IMR-90 (cell line): Measurements from ENCODE around the gene ADGB. TPM values are rescaled to one million over a fixed set of nuclear protein-coding genes. Genes with fewer than 3 reads are reported as not detected.

Experiments used
- ATAC-seq: fragments of 200-7000 bp; cut with Tn5 transposase; 2 replicates; pipeline ENCODE4 v1.9.1; 2020; ENCODE audit warnings: low read depth, mild to moderate bottlenecking, moderate library complexity
- BruUV-seq: library from RNA; stranded (reverse); fragments of 400-500 nt; replicated peaks from 2 replicates; lab custom pipeline; 2021; lab: Mats Ljungman, UMichigan
- CTCF ChIA-PET: fragments of 300-600 bp; formaldehyde crosslinking; extraction: SDS; loops from one replicate; lab custom pipeline; 2021; ENCODE audit warnings: antibody characterized with exemption; lab: Yijun Ruan, JAX
- POLR2A ChIA-PET: fragments of 300-600 bp; sonication (Branson Sonifier 250); formaldehyde crosslinking; loops from one replicate; lab custom pipeline; 2022; ENCODE audit warnings: antibody characterized with exemption; ENCODE audit not compliant: unreplicated experiment; lab: Charles Lee
- DNase-seq: peaks from one replicate; pipeline ENCODE4 v3.0.0; 2013
- H2AFZ ChIP-seq: replicated peaks from 2 replicates; pipeline ENCODE3; 2013; ENCODE audit warnings: low read length, mild to moderate bottlenecking; ENCODE audit not compliant: poor library complexity
- H2AK5ac ChIP-seq: 2 replicates; pipeline ENCODE4 v1.6.1; 2013; ENCODE audit warnings: low read depth, low read length, inconsistent platforms
- H2AK9ac ChIP-seq: replicated peaks from 2 replicates; pipeline ENCODE3; 2013; ENCODE audit warnings: mild to moderate bottlenecking, low read depth, low read length, moderate library complexity; ENCODE audit not compliant: poor library complexity
- H2BK120ac ChIP-seq: 2 replicates; pipeline ENCODE4 v1.6.1; 2013; ENCODE audit warnings: low read depth, low read length, inconsistent platforms
- H2BK15ac ChIP-seq: 3 replicates; pipeline ENCODE4 v1.6.1; 2013; ENCODE audit warnings: low read depth, low read length, inconsistent platforms
- H2BK20ac ChIP-seq: 2 replicates; pipeline ENCODE4 v1.6.1; 2013; ENCODE audit warnings: low read depth, mild to moderate bottlenecking, inconsistent platforms, low read length, moderate library complexity
- H2BK5ac ChIP-seq: 2 replicates; pipeline ENCODE4 v1.6.1; 2013; ENCODE audit warnings: mild to moderate bottlenecking, low read depth, low read length, inconsistent platforms; ENCODE audit not compliant: poor library complexity, severe bottlenecking
- H3K14ac ChIP-seq: replicated peaks from 2 replicates; pipeline ENCODE4 v1.6.1; 2013; ENCODE audit warnings: low read depth, low read length, inconsistent platforms
- H3K18ac ChIP-seq: 2 replicates; pipeline ENCODE4 v1.6.1; 2013; ENCODE audit warnings: low read depth, low read length, control low read depth
- H3K23ac ChIP-seq: 2 replicates; pipeline ENCODE4 v1.6.1; 2013; ENCODE audit warnings: low read depth, low read length, inconsistent platforms
- H3K27ac ChIP-seq: 2 replicates; pipeline ENCODE4 v1.5.1; 2013; ENCODE audit warnings: mild to moderate bottlenecking, control low read depth, low read length; ENCODE audit not compliant: insufficient read depth
- H3K27me3 ChIP-seq: 2 replicates; pipeline ENCODE4 v1.6.1; 2013; ENCODE audit warnings: low read length; ENCODE audit not compliant: control insufficient read depth, insufficient read depth
- H3K36me3 ChIP-seq: 2 replicates; pipeline ENCODE4 v1.6.1; 2013; ENCODE audit warnings: low read length, mixed read lengths; ENCODE audit not compliant: control insufficient read depth, insufficient read depth
- H3K4ac ChIP-seq: 2 replicates; pipeline ENCODE4 v1.6.1; 2013; ENCODE audit warnings: low read depth, low read length, inconsistent platforms
- H3K4me1 ChIP-seq: 2 replicates; pipeline ENCODE4 v1.6.1; 2013; ENCODE audit warnings: low read length, mixed read lengths; ENCODE audit not compliant: control insufficient read depth, insufficient read depth
- H3K4me2 ChIP-seq: 2 replicates; pipeline ENCODE4 v1.6.1; 2013; ENCODE audit warnings: low read depth, mild to moderate bottlenecking, control low read depth, low read length, moderate library complexity
- H3K4me3 ChIP-seq: 2 replicates; pipeline ENCODE4 v1.5.1; 2013; ENCODE audit warnings: low read depth, mild to moderate bottlenecking, control low read depth, low read length, moderate library complexity; ENCODE audit not compliant: insufficient read depth
- H3K56ac ChIP-seq: 2 replicates; pipeline ENCODE4 v1.6.1; 2013; ENCODE audit warnings: low read length, inconsistent platforms; ENCODE audit not compliant: insufficient read depth; ENCODE audit errors: extremely low read depth
- H3K79me1 ChIP-seq, 2 experiments: 2 replicates each; pipeline ENCODE4 v1.6.1; 2013; ENCODE audit warnings: low read length in 2 of 2, inconsistent platforms in 1 of 2, low read depth in 1 of 2
- H3K9ac ChIP-seq: 2 replicates; pipeline ENCODE4 v1.6.1; 2013; ENCODE audit warnings: low read depth, low read length, control low read depth
- H3K9me1 ChIP-seq: 2 replicates; pipeline ENCODE4 v1.6.1; 2013; ENCODE audit warnings: low read length, inconsistent platforms; ENCODE audit not compliant: insufficient read depth
- H3K9me3 ChIP-seq: 2 replicates; pipeline ENCODE4 v1.6.1; 2013; ENCODE audit warnings: low read length; ENCODE audit not compliant: control insufficient read depth, insufficient read depth
- H4K20me1 ChIP-seq: 2 replicates; pipeline ENCODE4 v1.6.1; 2013; ENCODE audit warnings: low read length, inconsistent platforms; ENCODE audit not compliant: insufficient read depth
- H4K5ac ChIP-seq: 2 replicates; pipeline ENCODE4 v1.6.1; 2013; ENCODE audit warnings: mild to moderate bottlenecking, low read depth, low read length, control low read depth
- H4K8ac ChIP-seq, 2 experiments: 2 replicates each; pipeline ENCODE4 v1.6.1; 2013; ENCODE audit warnings: low read depth in 2 of 2, low read length in 2 of 2, control low read depth in 1 of 2, inconsistent platforms in 1 of 2
- H4K91ac ChIP-seq: 2 replicates; pipeline ENCODE4 v1.6.1; 2013; ENCODE audit warnings: low read depth, low read length, inconsistent platforms; ENCODE audit not compliant: insufficient read depth
- BHLHE40 ChIP-seq: fragments of 150-350 bp; IDR thresholded peaks from 2 replicates; pipeline ENCODE4 v1.6.1; 2016; ENCODE audit warnings: mild to moderate bottlenecking, low read depth, low read length
- CEBPB ChIP-seq: IDR thresholded peaks from 2 replicates; pipeline ENCODE4 v1.6.1; 2012; ENCODE audit warnings: low read depth, low read length, improper control_type of control experiment
- CHD1 ChIP-seq: IDR thresholded peaks from 2 replicates; pipeline ENCODE4 v1.6.1; 2012; ENCODE audit warnings: low read depth, low read length, improper control_type of control experiment
- CTCF ChIP-seq: conservative IDR thresholded peaks from 2 replicates; pipeline ENCODE4 v1.5.1; 2012; ENCODE audit warnings: mild to moderate bottlenecking, low read depth, low read length, improper control_type of control experiment
- ELK1 ChIP-seq: fragments of 150-350 bp; IDR thresholded peaks from 2 replicates; pipeline ENCODE4 v1.6.1; 2016; ENCODE audit warnings: low read depth, mild to moderate bottlenecking, low read length, moderate library complexity, borderline replicate concordance
- FOS ChIP-seq: fragments of 150-350 bp; IDR thresholded peaks from 2 replicates; pipeline ENCODE4 v1.6.1; 2016; ENCODE audit warnings: low read depth, low read length
- MAFK ChIP-seq: IDR thresholded peaks from 2 replicates; pipeline ENCODE4 v1.6.1; 2012; ENCODE audit warnings: low read depth, low read length, improper control_type of control experiment
- MAZ ChIP-seq: IDR thresholded peaks from 2 replicates; pipeline ENCODE4 v1.6.1; 2012; ENCODE audit warnings: low read depth, mild to moderate bottlenecking, low read length, improper control_type of control experiment, moderate library complexity, borderline replicate concordance
- MXI1 ChIP-seq: IDR thresholded peaks from 2 replicates; pipeline ENCODE4 v1.6.1; 2012; ENCODE audit warnings: low read depth, mild to moderate bottlenecking, low read length, moderate library complexity, borderline replicate concordance
- NFE2L2 ChIP-seq: fragments of 150-350 bp; IDR thresholded peaks from 2 replicates; pipeline ENCODE4 v1.6.1; 2016; ENCODE audit warnings: low read depth, mild to moderate bottlenecking, low read length
- POLR2A ChIP-seq: IDR thresholded peaks from 2 replicates; pipeline ENCODE4 v1.6.1; 2012; ENCODE audit warnings: mild to moderate bottlenecking, low read depth, low read length
- RAD21 ChIP-seq: IDR thresholded peaks from 2 replicates; pipeline ENCODE4 v1.6.1; 2012; ENCODE audit warnings: low read length, improper control_type of control experiment
- RCOR1 ChIP-seq: IDR thresholded peaks from 2 replicates; pipeline ENCODE4 v1.6.1; 2012; ENCODE audit warnings: mild to moderate bottlenecking, low read length, improper control_type of control experiment; ENCODE audit not compliant: insufficient replicate concordance
- RFX5 ChIP-seq: IDR thresholded peaks from 2 replicates; pipeline ENCODE4 v1.8.0; 2012; ENCODE audit warnings: low read depth, mild to moderate bottlenecking, low read length, moderate library complexity
- SMC3 ChIP-seq: fragments of 150-350 bp; IDR thresholded peaks from 2 replicates; pipeline ENCODE4 v1.6.1; 2016; ENCODE audit warnings: low read depth, mild to moderate bottlenecking, antibody characterized with exemption, low read length, moderate library complexity
- USF2 ChIP-seq: fragments of 150-350 bp; IDR thresholded peaks from 2 replicates; pipeline ENCODE4 v1.6.1; 2017; ENCODE audit warnings: mild to moderate bottlenecking, antibody characterized with exemption, low read length, low read depth
- WGBS, 2 experiments: methylation state at CpG; one replicate each; pipeline versions ENCODE4 v1.1.5 to v1.1.7; 2013; ENCODE audit warnings: missing lambda C conversion rate in 2 of 2; ENCODE audit not compliant: insufficient read length in 1 of 2; ENCODE audit errors: extremely low coverage in 2 of 2; 5-methylcytosine and 5-hydroxymethylcytosine counted together
- dilution Hi-C: fragments of 300-500 bp; cut with HindIII; formaldehyde crosslinking; loops from one replicate; pipeline ENCODE4 v1.14.3; 2018; ENCODE audit warnings: low sequenced_read_pairs; ENCODE audit not compliant: unreplicated experiment
- in situ Hi-C: fragments of 300-500 bp; cut with MboI; formaldehyde crosslinking; loops from 3 replicates; pipeline ENCODE4 v1.14.3; 2019; ENCODE audit warnings: low sequenced_read_pairs, inconsistent platforms, mixed read lengths
- intact Hi-C: fragments of 100-400 bp; cut with micrococcal nuclease; formaldehyde crosslinking; loops from 2 replicates; pipeline ENCODE4 v1.10.0; 2022
- polyA plus RNA-seq, 3 experiments: library from polyadenylated mRNA; depleted of rRNA; stranded (reverse); fragments of >200 nt; gene quantifications; 2 replicates each; pipeline ENCODE4 v1.2.3, GENCODE V29; 2012; ENCODE audit warnings: low replicate concordance in 1 of 3
- total RNA-seq: library from RNA; depleted of rRNA; stranded (reverse); fragments of >200 nt; gene quantifications from 2 replicates; pipeline ENCODE4 v1.2.3, GENCODE V29; 2012

ADGB gene
- total and polyA plus RNA-seq, 2 of the 4 experiments (the other 2 are of a cell fraction) = not detected

GRCh38 chr6:146790561-146791091 lies 191.9 kb downstream of the ADGB start:
- Histone ChIP-seq H3K4me3 (no peak overlapping the region), H2AK5ac (no peak overlapping the region), H3K79me1 (no peaks in the 10 kb centered on the region), H3K23ac (no peak overlapping the region), H3K9me3 (peaks cover 4% of the 10 kb centered on the region; the same call in 1 of the 2 replicates), H3K18ac (no peak overlapping the region), H2BK20ac (no peak overlapping the region), H3K4me2 (no peak overlapping the region), H3K4ac (no peak overlapping the region), H2BK120ac (no peak overlapping the region), H3K27ac (no peak overlapping the region), H2BK15ac (no peak overlapping the region), H3K36me3 (no peaks in the 10 kb centered on the region), H3K27me3 (no peaks in the 10 kb centered on the region), H3K14ac (no peak overlapping the region), H2AK9ac (no peak overlapping the region), H4K91ac (no peak overlapping the region), H3K4me1 (no peaks in the 10 kb centered on the region), H3K9ac (no peak overlapping the region), H3K56ac (no peak overlapping the region), H4K5ac (no peak overlapping the region), H4K8ac (no peak overlapping the region), H4K20me1 (no peaks in the 10 kb centered on the region), H3K9me1 (no peaks in the 10 kb centered on the region), H2BK5ac (no peak overlapping the region), H2AFZ (no peak overlapping the region)
- TF ChIP-seq BHLHE40 (no peak), POLR2A (no peak), RAD21 (no peak), SMC3 (no peak), USF2 (no peak), RCOR1 (no peak), ELK1 (no peak), MAZ (no peak), NFE2L2 (no peak), FOS (no peak), MAFK (no peak), RFX5 (no peak), MXI1 (no peak), CTCF (no peak), CEBPB (no peak), CHD1 (no peak)
- DNase-seq = no peak
- WGBS, 2 experiments = no CpG with 5 or more reads among the region's 4 CpGs
- POLR2A ChIA-PET = no interaction called here
- ATAC-seq = no peak
- BruUV-seq = no TSS peak
- in situ Hi-C loops = no loop called here
- intact Hi-C loops = no loop called here
- dilution Hi-C loops = no loop called here
- CTCF ChIA-PET = no interaction called here
